Breast epithelium (tissue), 4 donors: ENCODE measurements around the gene TNFRSF25. TPM values are rescaled to one million over a fixed set of nuclear protein-coding genes. Genes with fewer than 3 reads are reported as not detected.

ENCODE experiments used
- DNase-seq, 2 donors: peaks; one replicate each; pipeline ENCODE4 v3.0.0-alpha.2; 2019; ENCODE audit warnings: low spot score in 2 of 2
- H3K27ac ChIP-seq, 2 donors: fragments of 200-600 bp; sonication (generic) in 1 of 2; one replicate each; pipeline ENCODE4 v1.5.1; 2016 to 2019; ENCODE audit warnings: mild to moderate bottlenecking in 1 of 2
- H3K27me3 ChIP-seq, 2 donors: fragments of 200-600 bp; sonication (generic) in 1 of 2; one replicate each; pipeline versions ENCODE4 v1.5.1 to v1.6.0; 2017 to 2019; ENCODE audit warnings: control low read depth in 1 of 2, mild to moderate bottlenecking in 1 of 2
- H3K36me3 ChIP-seq: fragments of 200-600 bp; one replicate; pipeline ENCODE4 v1.5.1; 2019
- H3K4me1 ChIP-seq, 2 donors: fragments of 200-600 bp; sonication (generic); one replicate each; pipeline ENCODE4 v1.5.1; 2016 to 2019; ENCODE audit warnings: control low read depth in 1 of 2
- H3K4me3 ChIP-seq, 3 donors: fragments of 200-600 bp; sonication (generic); 1 replicate in 2 of 3; 2 replicates in 1 of 3; pipeline ENCODE4 v1.5.1; 2016 to 2019; ENCODE audit warnings: mild to moderate bottlenecking in 3 of 3, moderate library complexity in 2 of 3
- H3K9me3 ChIP-seq, 2 donors: fragments of 200-600 bp; sonication (generic) in 1 of 2; one replicate each; pipeline ENCODE4 v1.5.1; 2016 to 2019; ENCODE audit warnings: control low read depth in 1 of 2
- CTCF ChIP-seq, 3 donors: fragments of 450-650 bp; IDR thresholded peaks; one replicate each; pipeline ENCODE4 v1.5.1; 2016 to 2017; ENCODE audit warnings: antibody characterized with exemption in 3 of 3, mild to moderate bottlenecking in 3 of 3, moderate library complexity in 3 of 3
- POLR2A ChIP-seq: fragments of 450-650 bp; IDR thresholded peaks from one replicate; pipeline ENCODE4 v1.6.1; 2016; ENCODE audit warnings: antibody characterized with exemption, mild to moderate bottlenecking, moderate library complexity
- POLR2AphosphoS5 ChIP-seq, 3 donors: sonication (generic); formaldehyde crosslinking; IDR thresholded peaks; one replicate each; pipeline ENCODE4 v1.6.1; 2017; ENCODE audit warnings: antibody characterized with exemption in 3 of 3
- intact Hi-C: fragments of 100-400 bp; cut with DNase I; formaldehyde crosslinking; loops from one replicate; pipeline ENCODE4 v1.15.1; 2023; ENCODE audit warnings: low total_unique reads
- total RNA-seq, 3 donors: library from RNA; depleted of rRNA; stranded (reverse); fragments of >200 nt; gene quantifications; one replicate each; pipeline ENCODE4 v1.1.0, GENCODE V29; 2016

TNFRSF25 gene
- total RNA-seq, 3 donors from 2014 or later = 3.8 to 13.1 (median 12.4) TPM

- TF ChIP-seq POLR2AphosphoS5 (IDR thresholded peaks at IDR 0.05) (no peak), POLR2A (no peak), CTCF (IDR thresholded peaks at IDR 0.05) (no peak)
- intact Hi-C loops = no loop called here
- no peak for DNase-seq
- H3K4me1 ChIP-seq = peaks cover 0 to 10% of the 10 kb centered on the region in 2 donors
- no peaks in the 10 kb centered on the region for H3K9me3 ChIP-seq
- no peaks in the 10 kb centered on the region for H3K36me3 ChIP-seq
- no peak overlapping the region for H3K4me3 ChIP-seq
- peaks cover 15 to 72% of the 10 kb centered on the region in 2 donors for H3K27me3 ChIP-seq
- no peak overlapping the region for H3K27ac ChIP-seq
Measured at GRCh38 chr1:6417961-6418667, 47.9 kb downstream of the TNFRSF25 start.

- H3K36me3 ChIP-seq = no peaks in the 10 kb centered on the region
- H3K27ac ChIP-seq = no peak overlapping the region
- intact Hi-C loops = no loop called here
- H3K27me3 ChIP-seq = peaks cover 15 to 72% of the 10 kb centered on the region in 2 donors
- no peak overlapping the region for H3K4me3 ChIP-seq
- no peak for TF ChIP-seq POLR2AphosphoS5 (IDR thresholded peaks at IDR 0.05)
- TF ChIP-seq POLR2A = no peak
- H3K9me3 ChIP-seq = no peaks in the 10 kb centered on the region
- H3K4me1 ChIP-seq = peaks cover 0 to 10% of the 10 kb centered on the region in 2 donors
- DNase-seq = no peak
Measured at GRCh38 chr1:6416906-6417305, 49.1 kb downstream of the TNFRSF25 start.

- TF ChIP-seq POLR2AphosphoS5 (IDR thresholded peaks at IDR 0.05) = no peak
- peaks cover 15 to 67% of the 10 kb centered on the region in 2 donors for H3K27me3 ChIP-seq
- H3K4me3 ChIP-seq = no peak overlapping the region
- no peak overlapping the region for H3K27ac ChIP-seq
- H3K36me3 ChIP-seq = no peaks in the 10 kb centered on the region
- H3K4me1 ChIP-seq = peaks cover 0 to 10% of the 10 kb centered on the region in 2 donors
- DNase-seq = no peak
- no peaks in the 10 kb centered on the region for H3K9me3 ChIP-seq
- intact Hi-C loops = no loop called here
Measured at GRCh38 chr1:6416295-6416656, 49.7 kb downstream of the TNFRSF25 start.

- peaks cover 0 to 10% of the 10 kb centered on the region in 2 donors for H3K4me1 ChIP-seq
- TF ChIP-seq POLR2AphosphoS5 (IDR thresholded peaks at IDR 0.05) (no peak), CTCF (IDR thresholded peaks at IDR 0.05) (no peak), POLR2A (no peak)
- intact Hi-C loops = no loop called here
- H3K27ac ChIP-seq = no peak overlapping the region
- peak overlapping the region in 1 of 3 donors; percentile 41 for H3K4me3 ChIP-seq
- no peaks in the 10 kb centered on the region for H3K9me3 ChIP-seq
- no peaks in the 10 kb centered on the region for H3K36me3 ChIP-seq
- peaks cover 12 to 55% of the 10 kb centered on the region in 2 donors for H3K27me3 ChIP-seq
- DNase-seq = no peak
Measured at GRCh38 chr1:6414881-6415626, 50.9 kb downstream of the TNFRSF25 start.

GRCh38 chr1:6414443-6414844 lies 51.5 kb downstream of the TNFRSF25 start:
- Histone ChIP-seq H3K9me3 (no peaks in the 10 kb centered on the region), H3K4me3 (peak overlapping the region in 1 of 3 donors; percentile 41), H3K36me3 (no peaks in the 10 kb centered on the region), H3K27me3 (peaks cover 7 to 49% of the 10 kb centered on the region in 2 donors), H3K27ac (no peak overlapping the region), H3K4me1 (peaks cover 0 to 8% of the 10 kb centered on the region in 2 donors)
- TF ChIP-seq POLR2A (no peak), POLR2AphosphoS5 (IDR thresholded peaks at IDR 0.05) (no peak), CTCF (IDR thresholded peaks at IDR 0.05) (no peak)
- intact Hi-C loops = no loop called here
- no peak for DNase-seq

- H3K4me3 ChIP-seq = no peak overlapping the region
- H3K27ac ChIP-seq = no peak overlapping the region
- no peaks in the 10 kb centered on the region for H3K36me3 ChIP-seq
- DNase-seq = no peak
- TF ChIP-seq POLR2AphosphoS5 (IDR thresholded peaks at IDR 0.05) (no peak), CTCF (IDR thresholded peaks at IDR 0.05) (no peak), POLR2A (no peak)
- no peaks in the 10 kb centered on the region for H3K9me3 ChIP-seq
- intact Hi-C loops = no loop called here
- peaks cover 0 to 33% of the 10 kb centered on the region in 2 donors for H3K27me3 ChIP-seq
- H3K4me1 ChIP-seq = no peaks in the 10 kb centered on the region
Measured at GRCh38 chr1:6412896-6413295, 53.1 kb downstream of the TNFRSF25 start.
